ENCODE data around the gene FBXL13. TPM values are rescaled to one million over a fixed set of nuclear protein-coding genes. Genes with fewer than 3 reads are reported as not detected.
"Not testable (repeated sequence)": the region's sequence is repeated elsewhere in the genome, so short reads cannot be mapped to it uniquely, and the experiment has no call there.

Gene FBXL13
- total and polyA plus RNA-seq, 8 donors = 0.42 to 2.4 (median 1.4) TPM

DNA sequence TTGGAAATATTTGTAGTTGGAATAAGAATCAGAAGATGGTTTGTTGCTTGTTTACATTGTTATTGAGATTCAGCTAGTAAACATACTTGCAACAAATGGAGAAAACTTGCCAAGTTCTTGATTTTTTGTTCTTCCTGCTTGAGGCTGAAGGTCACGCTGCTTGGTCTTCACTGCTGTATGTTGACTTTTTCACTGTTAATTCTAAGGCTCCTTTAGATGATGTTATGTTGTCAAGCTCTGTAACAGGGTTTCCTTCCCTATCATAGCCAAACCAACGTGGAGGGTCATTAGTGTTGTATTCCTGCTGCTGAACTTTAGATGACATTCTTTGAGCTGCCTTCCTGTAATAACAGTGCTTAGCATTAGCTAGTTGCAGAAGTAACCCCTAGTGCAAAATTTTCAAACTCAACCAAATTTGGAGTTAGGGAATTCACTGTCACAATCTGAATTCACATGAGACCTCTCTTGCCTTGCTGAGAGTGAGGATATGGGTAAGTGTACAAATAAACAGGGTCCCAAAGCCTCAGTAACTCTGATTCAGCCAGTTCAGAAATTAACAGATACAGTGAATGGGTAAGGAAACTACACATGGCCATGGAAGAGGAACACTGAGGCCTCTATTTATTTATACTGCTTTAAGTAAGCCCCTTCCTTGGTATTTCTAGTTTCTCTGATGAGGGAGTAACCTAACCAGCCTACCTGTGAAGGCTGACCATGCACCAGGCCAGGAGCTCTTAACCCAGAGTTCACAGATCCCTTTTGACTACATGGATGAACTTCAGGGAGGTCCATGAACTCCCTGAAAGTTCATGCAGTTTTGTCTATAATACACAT lies 261.2 kb downstream of the FBXL13 start:
- no peak for DNase-seq
- Histone ChIP-seq H3K4me1 (peaks cover 10 to 21% (median 15%) of the 10 kb centered on the region in 3 donors), H3K27me3 (no peaks in the 10 kb centered on the region), H3K4me3 (no peak overlapping the region), H3K27ac (no peak overlapping the region), H3K9me3 (no peaks in the 10 kb centered on the region), H3K36me3 (peaks cover 0 to 6% (median 0%) of the 10 kb centered on the region in 3 donors)
- ATAC-seq = no peak
- FAIRE-seq = no peak
- TF ChIP-seq, protein P1, sequence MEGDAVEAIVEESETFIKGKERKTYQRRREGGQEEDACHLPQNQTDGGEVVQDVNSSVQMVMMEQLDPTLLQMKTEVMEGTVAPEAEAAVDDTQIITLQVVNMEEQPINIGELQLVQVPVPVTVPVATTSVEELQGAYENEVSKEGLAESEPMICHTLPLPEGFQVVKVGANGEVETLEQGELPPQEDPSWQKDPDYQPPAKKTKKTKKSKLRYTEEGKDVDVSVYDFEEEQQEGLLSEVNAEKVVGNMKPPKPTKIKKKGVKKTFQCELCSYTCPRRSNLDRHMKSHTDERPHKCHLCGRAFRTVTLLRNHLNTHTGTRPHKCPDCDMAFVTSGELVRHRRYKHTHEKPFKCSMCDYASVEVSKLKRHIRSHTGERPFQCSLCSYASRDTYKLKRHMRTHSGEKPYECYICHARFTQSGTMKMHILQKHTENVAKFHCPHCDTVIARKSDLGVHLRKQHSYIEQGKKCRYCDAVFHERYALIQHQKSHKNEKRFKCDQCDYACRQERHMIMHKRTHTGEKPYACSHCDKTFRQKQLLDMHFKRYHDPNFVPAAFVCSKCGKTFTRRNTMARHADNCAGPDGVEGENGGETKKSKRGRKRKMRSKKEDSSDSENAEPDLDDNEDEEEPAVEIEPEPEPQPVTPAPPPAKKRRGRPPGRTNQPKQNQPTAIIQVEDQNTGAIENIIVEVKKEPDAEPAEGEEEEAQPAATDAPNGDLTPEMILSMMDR (IDR thresholded peaks at IDR 0.05) = no peak
- intact Hi-C loops (cut with DNase I) = no loop called here
- 63 to 80% methylated on average over 2 of the region's 2 CpGs for WGBS, 2 donors

DNA sequence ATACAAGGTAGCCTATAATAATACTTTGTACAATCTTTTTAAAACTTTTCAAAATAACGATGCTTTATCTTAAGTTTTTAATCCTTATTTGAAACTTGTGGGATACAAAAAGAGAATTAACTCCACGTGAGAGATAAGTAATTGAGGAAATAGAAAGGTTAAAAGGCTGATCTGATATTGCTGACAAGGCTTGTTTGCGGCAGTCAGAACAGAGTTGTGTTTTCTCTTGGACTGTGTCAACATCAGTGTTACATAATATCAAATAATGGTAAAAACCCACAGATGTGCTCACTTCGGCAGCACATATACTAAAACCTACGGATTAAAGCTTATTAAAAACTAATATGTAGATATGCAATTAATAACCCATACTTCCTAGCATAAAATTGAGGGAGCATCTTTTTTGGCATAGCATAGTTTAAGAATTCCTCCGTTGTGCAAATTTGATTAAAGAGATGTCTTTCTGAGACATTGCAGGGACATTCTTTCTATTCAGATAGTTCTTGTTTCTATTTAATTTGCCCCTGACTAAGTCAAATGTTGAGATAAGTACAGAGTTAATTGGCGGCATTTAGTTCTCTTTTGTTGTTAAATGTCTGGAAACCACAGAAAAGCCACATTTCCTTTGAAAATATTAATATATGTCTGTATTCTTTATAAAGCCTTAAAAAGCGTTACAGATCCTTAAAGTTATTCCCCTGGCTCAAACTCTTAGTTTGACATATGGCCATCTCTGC lies 262.5 kb downstream of the FBXL13 start:
- no peak for FAIRE-seq
- TF ChIP-seq, protein P1 (IDR thresholded peaks at IDR 0.05) = no peak
- peaks cover 5 to 14% (median 9%) of the 10 kb centered on the region in 3 donors for H3K4me1 ChIP-seq
- H3K36me3 ChIP-seq = peaks cover 0 to 6% (median 0%) of the 10 kb centered on the region in 3 donors
- H3K9me3 ChIP-seq = no peaks in the 10 kb centered on the region
- H3K4me3 ChIP-seq = no peak overlapping the region
- peak in 1 of 6 donors; percentile 15 for DNase-seq
- no peaks in the 10 kb centered on the region for H3K27me3 ChIP-seq
- no peak overlapping the region for H3K27ac ChIP-seq
- intact Hi-C loops (cut with DNase I) = no loop called here
- 17 to 18% methylated on average over 8 of the region's 8 CpGs for WGBS, 2 donors
- peak; percentile 94 to 96 (median 96) for ATAC-seq

DNA sequence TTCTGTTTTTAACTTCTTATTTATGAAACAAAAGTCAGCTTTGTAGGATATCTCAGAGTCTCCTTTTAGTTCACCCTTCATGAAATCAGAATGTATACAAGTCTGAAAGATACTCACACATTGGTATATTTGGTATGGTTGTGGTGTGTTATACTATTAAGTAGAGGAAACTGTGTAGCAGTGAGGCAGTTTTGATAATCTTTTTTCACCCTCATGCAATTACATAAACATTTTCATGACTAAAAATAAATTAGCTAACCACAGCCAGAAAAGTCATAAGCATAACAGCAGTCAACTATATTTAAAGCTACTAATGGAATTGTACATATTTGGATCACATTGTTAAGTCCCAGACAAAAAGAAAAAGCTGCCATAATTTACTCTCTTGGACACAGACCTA lies 263.7 kb downstream of the FBXL13 start:
- no peaks in the 10 kb centered on the region for H3K9me3 ChIP-seq
- peaks cover 5 to 14% (median 9%) of the 10 kb centered on the region in 3 donors for H3K4me1 ChIP-seq
- intact Hi-C loops (cut with DNase I) = no loop called here
- H3K36me3 ChIP-seq = peaks cover 0 to 6% (median 0%) of the 10 kb centered on the region in 3 donors
- FAIRE-seq (no peak), DNase-seq (no peak), ATAC-seq (peak in 1 of 4 donors; percentile 9)
- no peak overlapping the region for H3K27ac ChIP-seq
- no peaks in the 10 kb centered on the region for H3K27me3 ChIP-seq
- H3K4me3 ChIP-seq = no peak overlapping the region
- TF ChIP-seq, protein P1 (IDR thresholded peaks at IDR 0.05) = no peak

DNA sequence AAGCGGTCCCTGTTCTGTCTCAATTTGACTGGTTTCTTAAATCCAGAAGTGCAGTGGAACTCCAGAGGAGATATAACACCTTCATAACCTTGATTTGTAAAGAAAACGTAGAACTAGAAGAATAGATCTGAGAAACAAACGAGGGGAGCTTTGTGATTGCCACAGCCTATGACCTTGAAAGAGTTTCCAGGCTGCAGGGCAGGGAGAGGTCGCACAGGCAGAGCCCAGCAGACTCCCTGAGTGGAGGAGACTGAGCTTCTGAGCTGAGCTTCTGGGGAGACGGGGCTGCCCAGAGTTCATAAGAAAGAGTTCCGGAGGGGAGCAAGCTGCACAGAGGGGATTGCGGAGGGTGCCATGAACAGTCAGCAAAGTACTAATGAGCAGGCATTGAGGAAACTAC lies 268.0 kb downstream of the FBXL13 start:
- intact Hi-C loops (cut with DNase I) = no loop called here
- Histone ChIP-seq H3K4me3 (no peak overlapping the region), H3K4me1 (peaks cover 2 to 4% (median 3%) of the 10 kb centered on the region in 3 donors), H3K9me3 (no peaks in the 10 kb centered on the region), H3K36me3 (peaks cover 0 to 6% (median 0%) of the 10 kb centered on the region in 3 donors), H3K27me3 (no peaks in the 10 kb centered on the region), H3K27ac (no peak overlapping the region)
- FAIRE-seq (no peak), DNase-seq (no peak), ATAC-seq (no peak)
- WGBS, 2 donors = 73 to 76% methylated on average over 7 of the region's 7 CpGs
- TF ChIP-seq, protein P1 (IDR thresholded peaks at IDR 0.05) = no peak

DNA sequence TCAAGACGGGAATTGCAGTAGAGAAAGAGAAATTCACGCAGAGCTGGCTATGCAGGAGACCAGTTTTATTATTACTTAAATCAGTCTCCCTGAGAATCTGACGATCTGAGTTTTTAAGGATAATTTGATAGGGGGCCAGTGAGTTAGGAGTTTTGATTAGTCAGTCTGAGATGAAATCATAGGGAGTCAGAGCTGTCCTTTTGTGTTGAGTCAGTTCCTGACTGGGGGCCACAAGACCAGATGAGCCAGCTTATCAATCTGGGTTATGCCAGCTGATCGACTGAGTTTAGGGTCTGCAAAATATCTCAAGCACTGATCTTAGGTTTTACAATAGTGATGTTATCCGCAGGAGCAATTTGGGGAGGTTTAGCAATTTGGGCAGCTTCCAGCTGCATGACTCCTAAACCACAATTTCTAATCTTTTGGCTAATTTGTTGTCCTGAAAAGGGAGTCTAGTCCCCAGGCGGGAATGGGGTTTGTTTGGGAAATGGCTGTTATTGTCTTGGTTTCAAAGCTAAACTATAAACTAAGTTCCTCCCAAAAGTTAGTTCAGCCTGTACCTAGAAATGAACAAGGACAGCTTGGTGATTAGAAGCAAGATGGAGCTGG lies 278.5 kb downstream of the FBXL13 start:
- H3K27ac ChIP-seq; H3K27me3 ChIP-seq; intact Hi-C loops (cut with DNase I); DNase-seq; FAIRE-seq; H3K4me3 ChIP-seq; H3K4me1 ChIP-seq; ATAC-seq; H3K9me3 ChIP-seq; H3K36me3 ChIP-seq: not testable (repeated sequence)
- 94 to 99% methylated on average over 3 to 5 of the region's 6 CpGs for WGBS, 2 donors

DNA sequence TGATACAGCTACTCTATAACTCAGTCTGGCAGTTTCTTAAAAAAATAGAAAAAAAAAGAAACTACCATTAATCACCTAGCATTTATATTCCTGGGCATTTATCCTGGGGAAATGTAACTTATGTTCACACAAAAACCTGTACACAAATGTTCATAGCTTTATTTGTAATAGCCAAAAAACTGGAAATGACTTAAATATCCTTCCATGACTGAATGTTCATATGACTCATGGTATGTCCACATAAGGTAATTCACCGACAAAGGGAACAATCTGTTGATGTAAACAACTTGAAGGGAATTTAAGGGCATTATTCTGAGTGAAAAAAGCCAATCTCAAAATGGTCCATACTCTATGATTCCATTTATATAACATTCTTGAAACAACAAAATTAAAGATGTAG lies 280.0 kb downstream of the FBXL13 start:
- H3K4me1 ChIP-seq; H3K27ac ChIP-seq; intact Hi-C loops (cut with DNase I); H3K9me3 ChIP-seq; ATAC-seq; H3K27me3 ChIP-seq; FAIRE-seq; H3K36me3 ChIP-seq; DNase-seq; H3K4me3 ChIP-seq: not testable (repeated sequence)
- WGBS, 2 donors = 98 to 100% methylated on average over 1 of the region's 1 CpG

DNA sequence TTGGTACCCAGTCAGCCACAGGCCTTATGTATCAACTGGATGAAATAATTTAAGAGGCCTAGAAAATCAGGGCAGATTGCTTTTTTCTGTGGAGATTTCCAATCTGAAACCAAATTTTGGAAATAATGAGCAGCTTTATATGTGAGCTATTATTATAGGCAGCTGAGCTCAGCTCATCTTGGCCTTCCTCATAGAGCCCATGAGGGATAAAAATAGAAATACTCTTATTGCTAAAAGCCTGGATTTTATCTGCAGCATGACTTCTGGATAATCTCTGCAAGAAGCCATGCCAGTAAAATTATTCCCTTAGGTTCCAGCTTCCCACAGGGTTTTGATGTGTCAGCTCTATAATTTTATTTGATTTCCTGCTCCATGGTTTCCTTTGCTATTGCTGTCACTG lies 282.8 kb downstream of the FBXL13 start:
- H3K27me3 ChIP-seq; ATAC-seq; H3K27ac ChIP-seq; H3K4me3 ChIP-seq; H3K9me3 ChIP-seq; FAIRE-seq; H3K36me3 ChIP-seq; intact Hi-C loops (cut with DNase I); H3K4me1 ChIP-seq; DNase-seq: not testable (repeated sequence)

DNA sequence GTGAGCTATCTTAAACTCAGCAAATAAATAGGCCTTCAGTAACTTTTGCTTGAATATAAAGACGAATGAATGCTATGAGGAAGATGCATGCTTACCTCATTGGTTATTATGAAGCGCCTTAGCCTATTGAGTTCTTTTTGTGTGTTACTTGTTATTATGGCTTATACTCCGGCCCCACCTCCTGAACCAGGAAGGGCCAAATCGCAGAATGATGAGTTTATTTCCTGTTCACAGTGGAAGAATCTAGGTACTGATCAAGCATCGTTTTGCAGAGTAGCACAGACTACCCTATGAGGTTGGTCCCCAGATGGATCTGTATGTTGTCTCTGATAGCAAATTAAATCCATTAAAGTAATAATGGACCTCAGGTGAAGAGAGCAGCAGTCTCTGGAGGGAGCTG lies 283.2 kb downstream of the FBXL13 start:
- H3K9me3 ChIP-seq; FAIRE-seq; H3K27me3 ChIP-seq; H3K27ac ChIP-seq; intact Hi-C loops (cut with DNase I); H3K4me1 ChIP-seq; DNase-seq; ATAC-seq; H3K36me3 ChIP-seq; H3K4me3 ChIP-seq: not testable (repeated sequence)
- 85 to 88% methylated on average over 5 of the region's 5 CpGs for WGBS, 2 donors
